Measurements from ENCODE around the gene CYBB. TPM values are rescaled to one million over a fixed set of nuclear protein-coding genes. Genes with fewer than 3 reads are reported as not detected.

Gene CYBB
- total and polyA plus RNA-seq, 2 of the 4 experiments (the other 2 are of a cell fraction), result not detected

GRCh38 chrX:37818031-37818430, 38.2 kb downstream of the CYBB start:
- H3K4ac ChIP-seq (ENCODE audit: low read depth, low read length), result no peak overlapping the region
- no peak overlapping the region for H2BK15ac ChIP-seq (ENCODE audit: low read depth, low read length)
- no peak overlapping the region for H2AK9ac ChIP-seq (replicated peaks; ENCODE audit: low read depth, low read length, poor library complexity)
- no peak overlapping the region for H3K18ac ChIP-seq (ENCODE audit: low read depth, low read length)
- H3K4me3 ChIP-seq (ENCODE audit: insufficient read depth, low read depth, low read length), result no peak overlapping the region
- H3K9me1 ChIP-seq (ENCODE audit: insufficient read depth, low read length), result no peaks in the 10 kb centered on the region
- POLR2A ChIA-PET (ENCODE audit: unreplicated experiment), result no interaction called here
- peaks cover 9% of the 10 kb centered on the region for H3K27me3 ChIP-seq (ENCODE audit: control insufficient read depth, insufficient read depth, low read length)
- H3K79me1 ChIP-seq (ENCODE audit: low read depth in 1 of 2, low read length in 2 of 2), result no peaks in the 10 kb centered on the region
- H2AK5ac ChIP-seq (ENCODE audit: low read depth, low read length), result no peak overlapping the region
- CTCF ChIA-PET, result interaction anchor here (1.9 kb wide), 1 partner anchor 12 kb away, joined by 4 read pairs; no protein-coding TSS in a partner anchor
- H4K91ac ChIP-seq (ENCODE audit: insufficient read depth, low read depth, low read length), result no peak overlapping the region
- H4K20me1 ChIP-seq (ENCODE audit: insufficient read depth, low read length), result no peaks in the 10 kb centered on the region
- DNase-seq (no peak), ATAC-seq (ENCODE audit: low read depth) (no peak)
- no peaks in the 10 kb centered on the region for H3K4me1 ChIP-seq (ENCODE audit: control insufficient read depth, insufficient read depth, low read length)
- H2AFZ ChIP-seq (replicated peaks; ENCODE audit: low read length, poor library complexity), result no peak overlapping the region
- no peaks in the 10 kb centered on the region for H3K36me3 ChIP-seq (ENCODE audit: control insufficient read depth, insufficient read depth, low read length)
- dilution Hi-C loops (cut with HindIII; ENCODE audit: low sequenced_read_pairs, unreplicated experiment), result no loop called here
- H3K9me3 ChIP-seq (ENCODE audit: control insufficient read depth, insufficient read depth, low read length), result no peaks in the 10 kb centered on the region
- no peak overlapping the region for H2BK120ac ChIP-seq (ENCODE audit: low read depth, low read length)
- no peak overlapping the region for H3K56ac ChIP-seq (ENCODE audit: extremely low read depth, insufficient read depth, low read length)
- H2BK5ac ChIP-seq (ENCODE audit: low read depth, low read length, poor library complexity, severe bottlenecking), result no peak overlapping the region
- no peak overlapping the region for H3K23ac ChIP-seq (ENCODE audit: low read depth, low read length)
- H4K5ac ChIP-seq (ENCODE audit: low read depth, low read length), result no peak overlapping the region
- H3K14ac ChIP-seq (replicated peaks; ENCODE audit: low read depth, low read length), result no peak overlapping the region
- no TSS peak for BruUV-seq (replicated peaks)
- intact Hi-C loops (cut with micrococcal nuclease), result no loop called here
- in situ Hi-C loops (cut with MboI; ENCODE audit: low sequenced_read_pairs), result no loop called here
- no peak overlapping the region for H3K4me2 ChIP-seq (ENCODE audit: low read depth, low read length)
- H3K9ac ChIP-seq (ENCODE audit: low read depth, low read length), result no peak overlapping the region
- no peak overlapping the region for H4K8ac ChIP-seq (ENCODE audit: low read depth in 2 of 2, low read length in 2 of 2)
- no CpG with 5 or more reads among the region's 2 CpGs for WGBS, 2 experiments (ENCODE audit: extremely low coverage in 2 of 2, insufficient read length in 1 of 2)
- H2BK20ac ChIP-seq (ENCODE audit: low read depth, low read length), result no peak overlapping the region
- H3K27ac ChIP-seq (ENCODE audit: insufficient read depth, low read length), result no peak overlapping the region
- no peak for TF ChIP-seq RCOR1 (IDR thresholded peaks at IDR 0.05; ENCODE audit: insufficient replicate concordance, low read length)
- no peak for TF ChIP-seq POLR2A (IDR thresholded peaks at IDR 0.05; ENCODE audit: low read depth, low read length)
- no peak for TF ChIP-seq FOS (IDR thresholded peaks at IDR 0.05; ENCODE audit: low read depth, low read length)
- no peak for TF ChIP-seq NFE2L2 (IDR thresholded peaks at IDR 0.05; ENCODE audit: low read depth, low read length)
- TF ChIP-seq BHLHE40 (IDR thresholded peaks at IDR 0.05; ENCODE audit: low read depth, low read length), result no peak
- TF ChIP-seq CHD1 (IDR thresholded peaks at IDR 0.05; ENCODE audit: low read depth, low read length), result no peak
- TF ChIP-seq MXI1 (IDR thresholded peaks at IDR 0.05; ENCODE audit: borderline replicate concordance, low read depth, low read length), result no peak
- TF ChIP-seq CTCF (conservative IDR thresholded peaks at IDR 0.05; ENCODE audit: low read depth, low read length), result no peak
- TF ChIP-seq CEBPB (IDR thresholded peaks at IDR 0.05; ENCODE audit: low read depth, low read length), result no peak
- no peak for TF ChIP-seq MAZ (IDR thresholded peaks at IDR 0.05; ENCODE audit: borderline replicate concordance, low read depth, low read length)
- no peak for TF ChIP-seq RAD21 (IDR thresholded peaks at IDR 0.05; ENCODE audit: low read length)
- TF ChIP-seq ELK1 (IDR thresholded peaks at IDR 0.05; ENCODE audit: borderline replicate concordance, low read depth, low read length), result no peak
- TF ChIP-seq USF2 (IDR thresholded peaks at IDR 0.05; ENCODE audit: low read depth, low read length), result no peak
- TF ChIP-seq RFX5 (IDR thresholded peaks at IDR 0.05; ENCODE audit: low read depth, low read length), result no peak

Data from IMR-90 (cell line).